HCT116 (cell line): ENCODE measurements around the gene EME1. TPM values are rescaled to one million over a fixed set of nuclear protein-coding genes. Genes with fewer than 3 reads are reported as not detected.

Experiments used
- ATAC-seq: fragments of 200-7000 bp; cut with Tn5 transposase; 2 replicates; pipeline ENCODE4 v1.9.1; 2020; ENCODE audit warnings: mild to moderate bottlenecking, moderate library complexity
- BruUV-seq: library from RNA; stranded (reverse); fragments of 400-500 nt; replicated peaks from 2 replicates; lab custom pipeline; 2021; lab: Mats Ljungman, UMichigan
- CTCF ChIA-PET: fragments of 300-600 bp; sonication (Branson Sonifier 250); formaldehyde crosslinking; loops from one replicate; lab custom pipeline; 2021; ENCODE audit warnings: antibody characterized with exemption; lab: Charles Lee
- POLR2A ChIA-PET: fragments of 300-600, 350-600 bp; sonication (Branson Sonifier 250); formaldehyde crosslinking; loops from one replicate; lab custom pipeline; 2021; ENCODE audit warnings: antibody characterized with exemption; lab: Charles Lee
- RAD21 ChIA-PET, 2 experiments: fragments of 300-600 bp; sonication (Branson Sonifier 250); formaldehyde crosslinking; loops; one replicate each; lab custom pipeline; 2023; ENCODE audit warnings: low total read pairs in 2 of 2; ENCODE audit not compliant: uncharacterized antibody in 2 of 2, unreplicated experiment in 2 of 2, low non-redundant PET in 1 of 2; lab: Charles Lee
- DNase-seq: peaks from one replicate; pipeline ENCODE4 v3.0.0-alpha.2; 2010; ENCODE audit warnings: low read depth, low spot score
- H2AFZ ChIP-seq: fragments of 200-600 bp; shearing (Covaris generic), sonication (generic); 2 replicates; pipeline ENCODE4 v1.6.1; 2017; ENCODE audit warnings: low read depth, mixed run types, mixed read lengths, antibody characterized with exemption, low read length; ENCODE audit not compliant: poor library complexity, severe bottlenecking
- H3K27ac ChIP-seq: 2 replicates; pipeline ENCODE4 v1.5.1; 2012; ENCODE audit warnings: low read depth, low read length
- H3K27me3 ChIP-seq: fragments of 200-600 bp; sonication (generic); 2 replicates; pipeline ENCODE4 v1.6.1; 2016; ENCODE audit warnings: mixed run types, low read length, mixed read lengths; ENCODE audit not compliant: insufficient read depth
- H3K36me3 ChIP-seq, 2 experiments: fragments of 200-500 bp in 1 of 2; fragments of 200-600 bp in 1 of 2; sonication (Bioruptor generic) in 1 of 2; sonication (generic) in 1 of 2; 2 replicates each; pipeline versions ENCODE4 v1.5.1 to v1.6.1; 2014 to 2016; ENCODE audit warnings: low read length in 2 of 2, inconsistent platforms in 1 of 2, mixed read lengths in 1 of 2, mixed run types in 1 of 2; ENCODE audit not compliant: insufficient read depth in 2 of 2, control insufficient read depth in 1 of 2
- H3K4me1 ChIP-seq, 2 experiments: fragments of 200-600 bp in 1 of 2; sonication (generic) in 1 of 2; 2 replicates each; pipeline versions ENCODE4 v1.5.1 to v1.6.1; 2012 to 2017; ENCODE audit warnings: low read length in 2 of 2, inconsistent platforms in 1 of 2, mild to moderate bottlenecking in 1 of 2, mixed read lengths in 1 of 2, mixed run types in 1 of 2, moderate library complexity in 1 of 2; ENCODE audit not compliant: insufficient read depth in 2 of 2, control insufficient read depth in 1 of 2
- H3K4me2 ChIP-seq: fragments of 200-600 bp; sonication (generic); 2 replicates; pipeline ENCODE4 v1.6.1; 2017; ENCODE audit warnings: mixed run types, low read length, mixed read lengths
- H3K4me3 ChIP-seq, 2 experiments: fragments of 200-600 bp in 1 of 2; sonication (generic) in 1 of 2; replicated peaks in 1 of 2; 2 replicates each; pipeline ENCODE4 v1.5.1; 2011 to 2016; ENCODE audit warnings: low read length in 2 of 2, control low read depth in 1 of 2, low read depth in 1 of 2, mild to moderate bottlenecking in 1 of 2, mixed read lengths in 1 of 2, mixed run types in 1 of 2
- H3K79me2 ChIP-seq: fragments of 200-600 bp; sonication (generic); 2 replicates; pipeline ENCODE4 v1.6.1; 2017; ENCODE audit warnings: mild to moderate bottlenecking, mixed run types, low read length, moderate library complexity, mixed read lengths; ENCODE audit not compliant: insufficient read depth
- H3K9ac ChIP-seq: fragments of 200-600 bp; sonication (generic); 2 replicates; pipeline ENCODE4 v1.6.1; 2016; ENCODE audit warnings: low read length, mixed read lengths
- H3K9me2 ChIP-seq: fragments of 200-600 bp; sonication (generic), shearing (Covaris generic); 2 replicates; pipeline ENCODE4 v1.6.1; 2017; ENCODE audit warnings: mixed run types, mild to moderate bottlenecking, moderate library complexity; ENCODE audit not compliant: insufficient read depth
- H3K9me3 ChIP-seq, 2 experiments: fragments of 200-500 bp in 1 of 2; fragments of 200-600 bp in 1 of 2; sonication (Bioruptor generic) in 1 of 2; sonication (generic) in 1 of 2; 2 replicates each; pipeline ENCODE4 v1.6.1; 2014 to 2017; ENCODE audit warnings: low read length in 2 of 2, mixed read lengths in 2 of 2, inconsistent platforms in 1 of 2, low read depth in 1 of 2, mild to moderate bottlenecking in 1 of 2, mixed run types in 1 of 2, moderate library complexity in 1 of 2; ENCODE audit not compliant: control insufficient read depth in 1 of 2, insufficient read depth in 1 of 2
- H4K20me1 ChIP-seq: fragments of 200-600 bp; sonication (generic), shearing (Covaris generic); 2 replicates; pipeline ENCODE4 v1.6.1; 2017; ENCODE audit warnings: mixed run types, mild to moderate bottlenecking, moderate library complexity; ENCODE audit not compliant: insufficient read depth
- CEBPB ChIP-seq: IDR thresholded peaks from 2 replicates; pipeline ENCODE4 v1.6.1; 2012; ENCODE audit warnings: low read depth
- CTCF ChIP-seq, 3 experiments: fragments of 200-600 bp in 1 of 3; sonication (generic) in 1 of 3; IDR thresholded peaks in 2 of 3; conservative IDR thresholded peaks in 1 of 3; 2 replicates each; pipeline ENCODE4 v1.5.1; 2012 to 2017; ENCODE audit warnings: low read depth in 2 of 3, low read length in 2 of 3, antibody characterized with exemption in 1 of 3, borderline replicate concordance in 1 of 3, control low read depth in 1 of 3, mild to moderate bottlenecking in 1 of 3, mixed read lengths in 1 of 3, mixed run types in 1 of 3, moderate library complexity in 1 of 3; ENCODE audit not compliant: insufficient read depth in 1 of 3
- EGR1 ChIP-seq: IDR thresholded peaks from 2 replicates; pipeline ENCODE4 v1.6.1; 2012; ENCODE audit warnings: low read depth
- ELF1 ChIP-seq: IDR thresholded peaks from 2 replicates; pipeline ENCODE4 v1.6.1; 2012; ENCODE audit warnings: low read depth, borderline replicate concordance
- JUND ChIP-seq: IDR thresholded peaks from 2 replicates; pipeline ENCODE4 v1.6.1; 2012
- POLR2A ChIP-seq: IDR thresholded peaks from 2 replicates; pipeline ENCODE4 v1.7.0; 2011; ENCODE audit warnings: borderline replicate concordance; ENCODE audit not compliant: insufficient read depth, insufficient read length; ENCODE audit errors: extremely low read depth
- POLR2AphosphoS5 ChIP-seq: IDR thresholded peaks from 2 replicates; pipeline ENCODE4 v1.6.1; 2011; ENCODE audit warnings: mild to moderate bottlenecking, low read depth, low read length, moderate library complexity
- RAD21 ChIP-seq: IDR thresholded peaks from 2 replicates; pipeline ENCODE4 v1.6.1; 2012; ENCODE audit warnings: low read depth, mild to moderate bottlenecking
- SP1 ChIP-seq: IDR thresholded peaks from 2 replicates; pipeline ENCODE4 v1.6.1; 2012; ENCODE audit warnings: low read depth
- ZBTB33 ChIP-seq: IDR thresholded peaks from 2 replicates; pipeline ENCODE4 v1.6.1; 2011; ENCODE audit warnings: mild to moderate bottlenecking, low read length, moderate library complexity; ENCODE audit not compliant: insufficient replicate concordance; ENCODE audit errors: extremely low read depth
- intact Hi-C: fragments of 100-400 bp; cut with micrococcal nuclease; formaldehyde crosslinking; loops from 2 replicates; pipeline ENCODE4 v1.10.0; 2022
- total RNA-seq: library from RNA; stranded (reverse); gene quantifications from one replicate; pipeline ENCODE4 v1.2.1, GENCODE V29; 2021; ENCODE audit not compliant: unreplicated experiment

EME1 gene
- total RNA-seq, 1 experiment from 2014 or later, result 31.8 TPM

- no peak for ATAC-seq
- peaks cover 60 to 63% of the 10 kb centered on the region in 2 experiments for H3K36me3 ChIP-seq
- no peak overlapping the region for H3K4me3 ChIP-seq
- H3K4me2 ChIP-seq, result no peak overlapping the region
- H3K9me3 ChIP-seq, result no peaks in the 10 kb centered on the region
- intact Hi-C loops, result no loop called here
- BruUV-seq, result no TSS peak
- ChIA-PET POLR2A (no interaction called here), CTCF (no interaction called here), RAD21 (no interaction called here)
- peaks cover 7 to 27% of the 10 kb centered on the region in 2 experiments for H3K4me1 ChIP-seq
- H2AFZ ChIP-seq, result no peak overlapping the region
- no peak for TF ChIP-seq POLR2AphosphoS5
- no peak for TF ChIP-seq JUND
- no peak for TF ChIP-seq CEBPB
- no peak for TF ChIP-seq EGR1
- no peak for TF ChIP-seq ZBTB33
- no peak for TF ChIP-seq SP1
- no peak for TF ChIP-seq CTCF (IDR thresholded peaks at IDR 0.05 in 2 of 3, conservative IDR thresholded peaks at IDR 0.05 in 1 of 3; ENCODE audit: borderline replicate concordance in 1 of 3, insufficient read depth in 1 of 3, low read depth in 2 of 3, low read length in 2 of 3)
- TF ChIP-seq ELF1, result no peak
- no peak for TF ChIP-seq POLR2A
- no peak for TF ChIP-seq RAD21
- H3K9ac ChIP-seq, result no peak overlapping the region
- H3K9me2 ChIP-seq, result no peaks in the 10 kb centered on the region
- peaks cover 10% of the 10 kb centered on the region; the same call in 1 of the 2 replicates for H4K20me1 ChIP-seq
- no peak overlapping the region for H3K27ac ChIP-seq
- peaks cover 85% of the 10 kb centered on the region for H3K79me2 ChIP-seq
- no peak for DNase-seq
- H3K27me3 ChIP-seq, result no peaks in the 10 kb centered on the region
These were observed 20.7 kb downstream of the EME1 start for GRCh38 chr17:50393700-50394099.
